Vagina (tissue), 2 donors: ENCODE results near the gene DCC.

ENCODE experiments used
- CTCF ChIP-seq, 3 experiments: fragments of 450-650 bp in 2 of 3; fragments of 200-600 bp in 1 of 3; sonication (generic) in 1 of 3; IDR thresholded peaks; one replicate each; pipeline ENCODE4 v1.5.1; 2017 to 2019; ENCODE audit warnings: antibody characterized with exemption in 3 of 3, mild to moderate bottlenecking in 2 of 3, moderate library complexity in 2 of 3
- POLR2A ChIP-seq, 2 donors: fragments of 450-650 bp; IDR thresholded peaks; one replicate each; pipeline ENCODE4 v1.6.1; 2017; ENCODE audit warnings: antibody characterized with exemption in 2 of 2, mild to moderate bottlenecking in 2 of 2, moderate library complexity in 2 of 2
- POLR2AphosphoS5 ChIP-seq, 2 donors: sonication (generic); formaldehyde crosslinking; IDR thresholded peaks; one replicate each; pipeline ENCODE4 v1.9.0; 2017; ENCODE audit warnings: antibody characterized with exemption in 2 of 2, mild to moderate bottlenecking in 2 of 2, low read depth in 1 of 2; ENCODE audit not compliant: insufficient read depth in 1 of 2

- TF ChIP-seq CTCF (IDR thresholded peaks at IDR 0.05) (no peak), POLR2AphosphoS5 (IDR thresholded peaks at IDR 0.05; ENCODE audit: insufficient read depth in 1 of 2, low read depth in 1 of 2) (no peak), POLR2A (IDR thresholded peaks at IDR 0.05) (no peak)
These were observed 1035.6 kb downstream of the DCC start for GRCh38 chr18:53375621-53376020.
